ENCODE measurements around the gene KLHL26.

The KLHL26 gene

GRCh38 chr19:18655173-18655844, 18.5 kb downstream of the KLHL26 start:
- H3K36me3 ChIP-seq (ENCODE audit: low read length) = no peaks in the 10 kb centered on the region
- H4K20me1 ChIP-seq (ENCODE audit: low read depth, low read length) = no peaks in the 10 kb centered on the region
- H3K79me2 ChIP-seq (ENCODE audit: insufficient read depth, low read length) = no peaks in the 10 kb centered on the region
- no peak overlapping the region for H2AFZ ChIP-seq (ENCODE audit: low read depth, low read length, severe bottlenecking)
- H3K9ac ChIP-seq (ENCODE audit: low read length) = no peak overlapping the region
- H3K4me2 ChIP-seq (ENCODE audit: low read depth, low read length, poor library complexity, severe bottlenecking) = no peak overlapping the region
- no peak for TF ChIP-seq EZH2phosphoT487 (conservative IDR thresholded peaks at IDR 0.05; ENCODE audit: low read length)
- no peak for TF ChIP-seq CTCF (IDR thresholded peaks at IDR 0.05; ENCODE audit: insufficient read depth, low read length, poor library complexity, severe bottlenecking)
- H3K4me3 ChIP-seq (ENCODE audit: insufficient read depth, low read length, poor library complexity, severe bottlenecking) = no peak overlapping the region
- H3K27ac ChIP-seq (ENCODE audit: low read depth, low read length) = no peak overlapping the region
- H3F3A ChIP-seq (ENCODE audit: insufficient read depth) = no peaks in the 10 kb centered on the region
- H3K27me3 ChIP-seq (ENCODE audit: low read length) = no peaks in the 10 kb centered on the region
- H3K9me3 ChIP-seq (ENCODE audit: insufficient read depth, low read length) = no peaks in the 10 kb centered on the region
- no peaks in the 10 kb centered on the region for H3K9me2 ChIP-seq (replicated peaks; ENCODE audit: insufficient read depth, low read length)

DNA sequence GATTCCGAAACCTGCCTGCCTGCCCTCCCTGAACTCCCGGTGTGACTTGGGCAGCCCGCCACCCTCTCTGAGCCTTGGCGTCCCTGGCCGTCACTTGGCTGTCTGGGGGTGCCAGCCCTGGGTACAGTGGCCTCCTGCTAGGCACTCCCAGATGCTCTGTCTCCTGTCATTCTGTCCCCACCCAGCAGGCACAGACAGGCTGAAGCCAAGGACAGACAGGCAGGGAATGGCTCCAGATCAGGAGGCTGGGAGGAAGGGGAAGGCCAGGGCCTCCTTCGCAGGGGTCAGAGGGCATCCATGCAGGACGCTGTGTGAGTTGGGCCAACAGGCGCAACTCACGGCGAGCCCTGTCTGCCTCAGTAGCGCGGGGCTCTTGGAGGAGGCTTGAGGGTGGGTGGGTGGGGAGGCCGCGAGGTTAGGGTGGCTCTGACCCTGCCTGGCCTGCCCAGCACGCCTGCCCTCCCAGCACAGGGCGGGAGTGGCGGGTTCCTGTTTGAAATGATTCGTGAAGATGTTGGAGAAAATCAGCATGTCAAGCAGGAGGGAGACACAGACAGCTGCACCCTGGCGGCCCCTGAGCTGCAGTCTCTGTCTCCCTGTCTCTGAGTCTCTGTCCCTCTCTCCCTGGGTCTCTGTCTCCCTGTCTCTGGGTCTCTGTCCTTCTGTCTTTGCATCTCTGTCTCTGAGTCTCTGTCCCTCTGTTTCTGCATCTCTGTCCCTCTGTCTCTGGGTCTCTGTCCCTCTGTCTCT, 19.7 kb downstream of the KLHL26 start:
- Histone ChIP-seq H3K4me2 (ENCODE audit: low read depth, low read length, poor library complexity, severe bottlenecking) (no peak overlapping the region), H4K20me1 (ENCODE audit: low read depth, low read length) (no peaks in the 10 kb centered on the region), H3K79me2 (ENCODE audit: insufficient read depth, low read length) (no peaks in the 10 kb centered on the region), H3K9me3 (ENCODE audit: insufficient read depth, low read length) (no peaks in the 10 kb centered on the region), H3K27ac (ENCODE audit: low read depth, low read length) (no peak overlapping the region), H3K9ac (ENCODE audit: low read length) (no peak overlapping the region), H3F3A (ENCODE audit: insufficient read depth) (no peaks in the 10 kb centered on the region), H2AFZ (ENCODE audit: low read depth, low read length, severe bottlenecking) (no peak overlapping the region), H3K27me3 (ENCODE audit: low read length) (no peaks in the 10 kb centered on the region), H3K36me3 (ENCODE audit: low read length) (no peaks in the 10 kb centered on the region), H3K9me2 (replicated peaks; ENCODE audit: insufficient read depth, low read length) (no peaks in the 10 kb centered on the region), H3K4me3 (ENCODE audit: insufficient read depth, low read length, poor library complexity, severe bottlenecking) (no peak overlapping the region)
- no peak for TF ChIP-seq CTCF (IDR thresholded peaks at IDR 0.05; ENCODE audit: insufficient read depth, low read length, poor library complexity, severe bottlenecking)
- TF ChIP-seq EZH2phosphoT487 (conservative IDR thresholded peaks at IDR 0.05; ENCODE audit: low read length) = no peak

- H2AFZ ChIP-seq (ENCODE audit: low read depth, low read length, severe bottlenecking) = no peak overlapping the region
- H4K20me1 ChIP-seq (ENCODE audit: low read depth, low read length) = no peaks in the 10 kb centered on the region
- no peaks in the 10 kb centered on the region for H3K36me3 ChIP-seq (ENCODE audit: low read length)
- no peaks in the 10 kb centered on the region for H3F3A ChIP-seq (ENCODE audit: insufficient read depth)
- no peaks in the 10 kb centered on the region for H3K27me3 ChIP-seq (ENCODE audit: low read length)
- H3K4me2 ChIP-seq (ENCODE audit: low read depth, low read length, poor library complexity, severe bottlenecking) = no peak overlapping the region
- H3K79me2 ChIP-seq (ENCODE audit: insufficient read depth, low read length) = no peaks in the 10 kb centered on the region
- H3K4me3 ChIP-seq (ENCODE audit: insufficient read depth, low read length, poor library complexity, severe bottlenecking) = no peak overlapping the region
- no peak overlapping the region for H3K9ac ChIP-seq (ENCODE audit: low read length)
- H3K27ac ChIP-seq (ENCODE audit: low read depth, low read length) = no peak overlapping the region
- no peaks in the 10 kb centered on the region for H3K9me3 ChIP-seq (ENCODE audit: insufficient read depth, low read length)
- H3K9me2 ChIP-seq (replicated peaks; ENCODE audit: insufficient read depth, low read length) = no peaks in the 10 kb centered on the region
- TF ChIP-seq EZH2phosphoT487 (conservative IDR thresholded peaks at IDR 0.05; ENCODE audit: low read length) (no peak), CTCF (IDR thresholded peaks at IDR 0.05; ENCODE audit: insufficient read depth, low read length, poor library complexity, severe bottlenecking) (no peak)
These were observed 20.9 kb downstream of the KLHL26 start for GRCh38 chr19:18657590-18658365.

All from SU-DHL-6 (cell line).